Esophagus muscularis mucosa (tissue), 3 donors: ENCODE measurements around the gene TMEM63B.

Experiments
- CTCF ChIP-seq, 3 experiments: fragments of 200-600 bp in 2 of 3; fragments of 450-650 bp in 1 of 3; sonication (generic) in 2 of 3; IDR thresholded peaks; one replicate each; pipeline ENCODE4 v1.5.1; 2017 to 2019; ENCODE audit warnings: antibody characterized with exemption in 3 of 3, mild to moderate bottlenecking in 2 of 3, moderate library complexity in 1 of 3
- POLR2A ChIP-seq: fragments of 450-650 bp; IDR thresholded peaks from one replicate; pipeline ENCODE4 v1.6.1; 2017; ENCODE audit warnings: antibody characterized with exemption, moderate library complexity, mild to moderate bottlenecking, low read depth
- POLR2AphosphoS5 ChIP-seq, 2 donors: sonication (generic); formaldehyde crosslinking; IDR thresholded peaks; one replicate each; pipeline ENCODE4 v1.6.1; 2017; ENCODE audit warnings: antibody characterized with exemption in 2 of 2

DNA sequence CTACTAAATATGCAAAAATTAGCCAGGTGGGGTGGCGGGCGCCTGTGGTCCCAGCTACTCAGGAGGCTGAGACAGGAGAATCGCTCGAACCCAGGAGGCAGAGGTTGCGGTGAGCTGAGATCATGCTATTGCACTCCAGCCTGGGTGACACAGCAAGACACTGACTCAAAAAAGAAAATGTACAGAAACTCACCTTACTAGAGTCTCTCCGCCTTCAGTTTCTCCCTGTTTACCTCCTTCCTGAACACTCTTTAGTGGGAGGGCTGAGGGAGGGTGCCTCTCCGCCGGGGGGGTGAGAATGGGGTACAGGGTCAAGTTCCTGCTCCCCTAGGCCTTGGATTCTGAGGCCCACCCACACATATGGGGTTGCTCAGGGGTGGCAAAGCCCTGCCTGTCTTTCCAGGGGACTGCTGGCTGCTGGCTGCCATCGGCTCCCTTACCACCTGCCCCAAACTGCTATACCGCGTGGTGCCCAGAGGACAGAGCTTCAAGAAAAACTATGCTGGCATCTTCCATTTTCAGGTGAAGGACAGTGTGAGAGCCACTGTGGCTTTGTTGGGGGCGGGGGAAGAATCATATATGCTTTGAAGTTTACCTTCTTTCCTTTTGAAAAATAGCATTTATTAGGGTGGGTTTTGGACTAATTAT lies 44.7 kb downstream of the TMEM63B start:
- TF ChIP-seq CTCF (IDR thresholded peaks at IDR 0.05) (no peak), POLR2A (no peak), POLR2AphosphoS5 (IDR thresholded peaks at IDR 0.05) (no peak)
